Kidney tubule cell (primary cell): ENCODE data around the gene GBP2.

Experiments used
- DNase-seq: peaks from one replicate; pipeline ENCODE4 v3.0.0-alpha.2; 2018; ENCODE audit warnings: low spot score

GBP2 gene

DNA sequence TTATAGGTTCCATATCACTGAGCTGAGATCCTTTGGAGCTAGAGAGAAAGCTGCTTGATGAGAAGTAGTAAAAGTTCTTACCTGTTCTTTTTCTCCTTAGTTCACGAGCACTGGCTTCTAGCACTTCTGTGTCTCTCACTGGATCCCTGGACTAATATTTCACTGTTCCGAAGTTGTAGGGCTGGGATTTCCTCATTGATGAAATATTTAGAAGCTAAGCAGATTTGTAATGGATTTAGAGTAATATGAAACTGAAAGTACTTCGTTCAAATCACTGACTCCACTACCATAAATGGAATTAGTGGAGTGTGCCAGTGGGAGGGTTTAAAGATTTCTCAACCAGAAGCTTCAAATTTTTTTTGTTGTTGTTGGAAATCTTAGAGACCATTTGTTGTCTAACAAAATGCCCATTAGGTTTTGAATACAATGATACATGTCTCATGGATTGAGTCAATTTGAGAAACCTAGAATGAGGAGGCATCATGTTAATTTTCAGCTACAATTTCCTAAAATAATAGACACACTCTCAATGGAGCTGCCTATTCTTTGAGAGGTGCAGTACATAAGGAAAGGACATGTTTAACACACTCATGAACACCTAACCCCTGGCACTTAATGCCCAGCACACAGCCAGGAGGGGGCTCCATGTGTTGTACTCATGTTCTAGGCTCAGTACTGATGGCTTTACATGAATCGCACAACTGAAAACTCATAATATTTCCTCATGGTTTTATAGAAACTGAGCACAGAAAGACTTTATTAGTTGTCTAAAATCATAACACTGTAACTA is 60.6 kb downstream of the GBP2 start, which contains the start of gene GBP1:
Gene GBP1, minus strand, starts transcription at position 130 of the 790 bp plus-strand sequence. CDS start 1,974 bp downstream, outside the sequence.
- DNase-seq, result peak; percentile 85

DNA sequence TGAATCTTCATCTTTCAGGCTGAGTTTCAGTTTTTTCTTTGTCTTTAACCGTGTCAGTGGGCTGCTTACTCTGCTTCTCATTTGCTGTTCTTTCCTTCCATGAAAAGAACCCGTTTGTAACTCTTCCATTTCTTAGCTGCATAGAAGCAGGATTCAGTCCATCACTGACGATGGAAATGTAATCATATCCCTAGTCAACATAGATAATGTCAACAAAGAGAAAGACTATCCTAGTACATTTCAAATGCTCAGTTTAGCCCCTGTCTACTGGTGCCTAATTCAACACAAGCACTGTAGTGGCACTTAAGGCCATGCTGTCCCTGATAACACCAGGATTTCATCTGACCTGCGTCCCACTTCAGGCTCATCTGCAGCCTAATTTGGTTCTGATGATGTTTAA is 61.3 kb downstream of the GBP2 start:
- peak; percentile 7 for DNase-seq

DNA sequence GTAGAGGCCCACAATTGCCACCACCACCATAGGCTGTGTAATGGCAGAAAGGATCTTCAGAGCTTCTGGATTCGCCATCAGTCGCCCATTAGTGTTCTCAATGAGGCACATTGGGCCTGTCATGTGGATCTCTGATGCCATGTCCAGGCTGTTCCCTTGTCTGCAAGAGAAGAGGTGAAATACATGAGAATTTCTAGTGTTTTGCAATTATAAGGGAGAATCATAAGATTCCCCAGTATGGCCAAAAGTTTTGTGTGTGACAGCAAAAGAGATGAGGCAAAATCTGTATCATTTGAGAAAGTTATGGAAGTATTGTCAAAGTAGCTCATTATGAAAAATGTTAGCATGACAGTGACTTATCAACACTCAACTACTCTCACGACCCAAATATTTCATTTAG is 62.8 kb downstream of the GBP2 start:
- DNase-seq, result no peak

DNA sequence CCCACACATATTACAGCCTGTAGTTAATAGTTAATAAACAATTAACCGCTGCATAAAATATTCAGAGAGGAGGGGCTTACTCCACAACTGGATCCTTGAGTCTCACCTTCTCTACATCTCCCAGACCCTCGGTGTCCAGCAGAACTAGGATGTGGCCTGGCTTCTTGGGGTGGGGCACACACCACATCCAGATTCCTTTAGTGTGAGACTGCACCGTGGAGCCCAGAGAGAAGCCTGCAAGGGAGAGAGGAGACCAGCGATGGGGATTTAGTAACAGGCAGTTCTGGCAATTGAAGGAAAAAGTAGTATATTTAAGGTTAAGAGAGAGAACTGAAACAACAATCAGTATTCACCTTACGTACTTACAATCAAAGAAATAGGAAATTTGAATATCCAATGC is 65.8 kb downstream of the GBP2 start:
- DNase-seq, result no peak
